HUES64 (cell line): ENCODE results near the gene KCNA1.

Source experiments
- H3K27ac ChIP-seq: 2 replicates; pipeline ENCODE4 v1.7.0; 2013; ENCODE audit warnings: low read depth, low read length, inconsistent platforms
- H3K27me3 ChIP-seq: 2 replicates; pipeline ENCODE4 v1.6.1; 2013; ENCODE audit warnings: mild to moderate bottlenecking, low read length; ENCODE audit not compliant: insufficient read depth
- H3K36me3 ChIP-seq: 2 replicates; pipeline ENCODE4 v1.6.1; 2013; ENCODE audit warnings: mild to moderate bottlenecking, low read length; ENCODE audit not compliant: insufficient read depth
- H3K4me1 ChIP-seq: 2 replicates; pipeline ENCODE4 v1.6.1; 2013; ENCODE audit warnings: mild to moderate bottlenecking, low read length, moderate library complexity; ENCODE audit not compliant: insufficient read depth
- H3K4me3 ChIP-seq: 2 replicates; pipeline ENCODE4 v1.5.1; 2013; ENCODE audit warnings: mild to moderate bottlenecking, low read length, moderate library complexity
- H3K9ac ChIP-seq: 2 replicates; pipeline ENCODE4 v1.6.1; 2013; ENCODE audit warnings: mild to moderate bottlenecking, low read depth, low read length
- H3K9me3 ChIP-seq: 2 replicates; pipeline ENCODE4 v1.6.1; 2013; ENCODE audit warnings: low read depth, low read length; ENCODE audit not compliant: insufficient read depth
- WGBS: fragments of 150-250, 120-280 bp; methylation state at CpG from one replicate; pipeline ENCODE4 v1.1.7; 2013; ENCODE audit warnings: missing lambda C conversion rate; 5-methylcytosine and 5-hydroxymethylcytosine counted together

Gene KCNA1

GRCh38 chr12:4911316-4911994, 1.8 kb downstream of the KCNA1 start:
- Histone ChIP-seq H3K9me3 (0 out of 2 replicates have a peak, but pooled peaks cover 6% of the 10 kb centered on the region), H3K27me3 (peaks cover 86% of the 10 kb centered on the region), H3K4me1 (peaks cover 17% of the 10 kb centered on the region), H3K27ac (no peak overlapping the region), H3K9ac (no peak overlapping the region), H3K4me3 (no peak overlapping the region), H3K36me3 (no peaks in the 10 kb centered on the region)
- WGBS: 90% methylated on average over 61 of the region's 61 CpGs

GRCh38 chr12:4914720-4915119, 5.0 kb downstream of the KCNA1 start:
- H3K4me3 ChIP-seq: no peak overlapping the region
- 90% methylated on average over 4 of the region's 4 CpGs for WGBS
- no peaks in the 10 kb centered on the region for H3K36me3 ChIP-seq
- H3K27ac ChIP-seq: no peak overlapping the region
- no peak overlapping the region for H3K9ac ChIP-seq
- H3K9me3 ChIP-seq: 0 out of 2 replicates have a peak, but pooled peaks cover 6% of the 10 kb centered on the region
- H3K27me3 ChIP-seq: peaks cover 54% of the 10 kb centered on the region
- peaks cover 13% of the 10 kb centered on the region for H3K4me1 ChIP-seq

GRCh38 chr12:4915752-4916151, 6.0 kb downstream of the KCNA1 start:
- Histone ChIP-seq H3K27me3 (peaks cover 43% of the 10 kb centered on the region), H3K9ac (no peak overlapping the region)
- WGBS: 91% methylated on average over 4 of the region's 4 CpGs

GRCh38 chr12:4918950-4919660, 9.4 kb downstream of the KCNA1 start:
- H3K9me3 ChIP-seq: no peaks in the 10 kb centered on the region
- WGBS: 95% methylated on average over 4 of the region's 6 CpGs
- H3K4me3 ChIP-seq: no peak overlapping the region

More at GRCh38 chr12:4915752-4916151, 6.0 kb downstream of the KCNA1 start:
- Histone ChIP-seq H3K36me3 (no peaks in the 10 kb centered on the region), H3K4me1 (peaks cover 13% of the 10 kb centered on the region), H3K4me3 (no peak overlapping the region), H3K27ac (no peak overlapping the region), H3K9me3 (0 out of 2 replicates have a peak, but pooled peaks cover 6% of the 10 kb centered on the region)

GRCh38 chr12:4932576-4932975, 22.9 kb downstream of the KCNA1 start:
- Histone ChIP-seq H3K9me3 (no peaks in the 10 kb centered on the region), H3K27me3 (peaks cover 9% of the 10 kb centered on the region; the same call in 1 of the 2 replicates), H3K4me3 (no peak overlapping the region), H3K9ac (no peak overlapping the region), H3K27ac (no peak overlapping the region), H3K4me1 (no peaks in the 10 kb centered on the region), H3K36me3 (no peaks in the 10 kb centered on the region)
- WGBS: 97% methylated on average over 6 of the region's 6 CpGs

More at GRCh38 chr12:4918950-4919660, 9.4 kb downstream of the KCNA1 start:
- peaks cover 14% of the 10 kb centered on the region; the same call in 1 of the 2 replicates for H3K27me3 ChIP-seq
- H3K27ac ChIP-seq: no peak overlapping the region
- no peaks in the 10 kb centered on the region for H3K36me3 ChIP-seq
- H3K4me1 ChIP-seq: no peaks in the 10 kb centered on the region
- H3K9ac ChIP-seq: no peak overlapping the region

- no peak overlapping the region for H3K9ac ChIP-seq
- H3K27me3 ChIP-seq: peaks cover 9% of the 10 kb centered on the region; the same call in 1 of the 2 replicates
- no peak overlapping the region for H3K27ac ChIP-seq
- H3K9me3 ChIP-seq: no peaks in the 10 kb centered on the region
- no CpG with 5 or more reads among the region's 1 CpG for WGBS
- no peaks in the 10 kb centered on the region for H3K36me3 ChIP-seq
- no peak overlapping the region for H3K4me3 ChIP-seq
- H3K4me1 ChIP-seq: no peaks in the 10 kb centered on the region
Measured at GRCh38 chr12:4933411-4933810, 23.7 kb downstream of the KCNA1 start.

GRCh38 chr12:4934407-4935035, 24.8 kb downstream of the KCNA1 start:
- H3K9ac ChIP-seq: no peak overlapping the region
- no peaks in the 10 kb centered on the region for H3K4me1 ChIP-seq
- 97% methylated on average over 1 of the region's 2 CpGs for WGBS
- no peak overlapping the region for H3K27ac ChIP-seq
- H3K4me3 ChIP-seq: no peak overlapping the region
- H3K27me3 ChIP-seq: peaks cover 9% of the 10 kb centered on the region; the same call in 1 of the 2 replicates
- no peaks in the 10 kb centered on the region for H3K36me3 ChIP-seq
- H3K9me3 ChIP-seq: no peaks in the 10 kb centered on the region

GRCh38 chr12:4938900-4939299, 29.2 kb downstream of the KCNA1 start:
- Histone ChIP-seq H3K9me3 (no peaks in the 10 kb centered on the region), H3K36me3 (no peaks in the 10 kb centered on the region), H3K4me1 (no peaks in the 10 kb centered on the region), H3K27me3 (no peaks in the 10 kb centered on the region), H3K4me3 (no peak overlapping the region), H3K9ac (no peak overlapping the region), H3K27ac (no peak overlapping the region)
- 94% methylated on average over 7 of the region's 7 CpGs for WGBS

GRCh38 chr12:4939418-4940023, 29.8 kb downstream of the KCNA1 start:
- H3K27ac ChIP-seq: no peak overlapping the region
- WGBS: 91% methylated on average over 15 of the region's 16 CpGs
- H3K36me3 ChIP-seq: no peaks in the 10 kb centered on the region
- H3K9me3 ChIP-seq: no peaks in the 10 kb centered on the region
- H3K27me3 ChIP-seq: no peaks in the 10 kb centered on the region
- H3K4me3 ChIP-seq: no peak overlapping the region
- H3K9ac ChIP-seq: no peak overlapping the region
- H3K4me1 ChIP-seq: no peaks in the 10 kb centered on the region

GRCh38 chr12:4943067-4943937, 33.6 kb downstream of the KCNA1 start:
- H3K27me3 ChIP-seq: no peaks in the 10 kb centered on the region
- H3K27ac ChIP-seq: no peak overlapping the region
- no peaks in the 10 kb centered on the region for H3K9me3 ChIP-seq
- H3K4me3 ChIP-seq: no peak overlapping the region
- no peaks in the 10 kb centered on the region for H3K36me3 ChIP-seq
- no peaks in the 10 kb centered on the region for H3K4me1 ChIP-seq
- H3K9ac ChIP-seq: no peak overlapping the region
- 92% methylated on average over 8 of the region's 10 CpGs for WGBS
